ENCODE results near the gene ABAT. TPM values are rescaled to one million over a fixed set of nuclear protein-coding genes. Genes with fewer than 3 reads are reported as not detected.

ABAT gene
- total and polyA plus RNA-seq, 2 of the 8 experiments (the other 6 are each of a cell fraction or from before 2014, with no cell fraction given): 6.4 to 8.4 TPM

DNA sequence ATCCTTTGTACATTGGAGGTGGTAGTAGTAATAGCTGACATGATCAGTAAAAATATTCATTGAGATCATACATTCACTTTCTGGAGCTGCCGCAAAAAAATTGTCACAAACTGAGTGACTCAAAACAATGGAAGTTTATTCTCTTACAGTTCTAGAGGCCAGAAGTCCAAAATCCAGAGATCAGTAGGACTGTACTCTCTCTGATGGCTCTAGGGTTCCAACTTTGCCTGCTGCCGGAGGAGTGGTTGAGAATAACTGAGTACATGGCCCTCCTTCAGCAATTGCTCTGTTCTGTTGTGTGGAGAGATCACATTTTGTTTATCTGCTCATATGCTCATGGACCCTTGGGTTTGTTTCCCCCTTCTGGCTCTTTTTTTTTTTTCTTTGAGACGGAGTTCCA lies 23.5 kb downstream of the ABAT start:
- WGBS, 2 experiments (ENCODE audit: extremely low coverage in 1 of 2, insufficient coverage in 1 of 2, insufficient read length in 1 of 2, insufficient replicate concordance in 2 of 2, low coverage in 1 of 2, low lambda C conversion rate in 2 of 2, missing lambda C conversion rate in 1 of 2): 43% methylated on average over 2 of the region's 3 CpGs; no CpG with 5 or more reads in 1 of the 2 experiments
- Histone ChIP-seq H3K4me2 (ENCODE audit: insufficient read depth in 1 of 2, low read depth in 2 of 2, low read length in 2 of 2) (no peak overlapping the region), H4K5ac (ENCODE audit: insufficient read length, low read depth, low read length) (no peak overlapping the region), H3K56ac (replicated peaks; ENCODE audit: insufficient read length, low read depth, low read length) (no peak overlapping the region), H3K18ac (ENCODE audit: extremely low read depth, low read length) (no peak overlapping the region), H2AK5ac (ENCODE audit: low read depth, low read length) (no peak overlapping the region), H2BK15ac (ENCODE audit: low read length) (no peak overlapping the region), H3K4ac (replicated peaks; ENCODE audit: insufficient read length, low read depth, low read length) (no peak overlapping the region), H4K20me1 (replicated peaks in 1 of 2; ENCODE audit: control insufficient read depth in 1 of 2, insufficient read depth in 2 of 2, low read length in 2 of 2) (no peaks in the 10 kb centered on the region), H3K9me3 (ENCODE audit: insufficient read depth in 2 of 2, low read depth in 1 of 2, low read length in 1 of 2) (no peaks in the 10 kb centered on the region), H2AFZ (ENCODE audit: low read length) (no peak overlapping the region), H2BK12ac (ENCODE audit: low read depth, low read length) (no peak overlapping the region), H2BK120ac (replicated peaks; ENCODE audit: low read depth, low read length) (no peak overlapping the region), H3K14ac (ENCODE audit: insufficient read length) (no peak overlapping the region), H3K4me1 (replicated peaks in 1 of 4; ENCODE audit: control insufficient read depth in 3 of 4, insufficient read depth in 4 of 4, low read length in 3 of 4) (no peaks in the 10 kb centered on the region), H3K23me2 (ENCODE audit: low read depth, low read length) (no peaks in the 10 kb centered on the region), H3K79me2 (ENCODE audit: control insufficient read depth in 1 of 2, insufficient read depth in 2 of 2, low read length in 2 of 2) (no peaks in the 10 kb centered on the region), H3K4me3 (ENCODE audit: extremely low read depth in 1 of 4, insufficient read depth in 2 of 4, low read depth in 3 of 4, low read length in 4 of 4) (no peak overlapping the region), H2BK20ac (ENCODE audit: low read length) (no peak overlapping the region), H3K9ac (replicated peaks in 1 of 4; ENCODE audit: extremely low read depth in 1 of 4, low read depth in 3 of 4, low read length in 3 of 4) (no peak overlapping the region), H3K79me1 (ENCODE audit: low read depth, low read length) (no peaks in the 10 kb centered on the region), H3K27ac (ENCODE audit: low read depth, low read length) (no peak overlapping the region), H3K27me3 (replicated peaks in 1 of 4; ENCODE audit: control insufficient read depth in 3 of 4, extremely low read depth in 1 of 4, insufficient read depth in 3 of 4, low read length in 3 of 4) (no peaks in the 10 kb centered on the region), H3K36me3 (ENCODE audit: control insufficient read depth in 2 of 4, insufficient read depth in 4 of 4, low read length in 3 of 4) (no peaks in the 10 kb centered on the region), H3K23ac (ENCODE audit: insufficient read length) (no peak overlapping the region), H4K91ac (replicated peaks; ENCODE audit: insufficient read length, low read length) (no peak overlapping the region), H2BK5ac (ENCODE audit: low read depth, low read length) (no peak overlapping the region), H4K8ac (ENCODE audit: extremely low read depth, insufficient read depth, low read length) (no peak overlapping the region)
- no peak for TF ChIP-seq BACH1 (IDR thresholded peaks at IDR 0.05; ENCODE audit: low read length)
- no peak for TF ChIP-seq CEBPB (IDR thresholded peaks at IDR 0.05; ENCODE audit: low read depth, low read length)
- TF ChIP-seq, protein P1, sequence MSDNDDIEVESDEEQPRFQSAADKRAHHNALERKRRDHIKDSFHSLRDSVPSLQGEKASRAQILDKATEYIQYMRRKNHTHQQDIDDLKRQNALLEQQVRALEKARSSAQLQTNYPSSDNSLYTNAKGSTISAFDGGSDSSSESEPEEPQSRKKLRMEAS (IDR thresholded peaks at IDR 0.05): no peak
- TF ChIP-seq MAFK (IDR thresholded peaks at IDR 0.05; ENCODE audit: low read depth, low read length): no peak
- TF ChIP-seq GTF2F1 (IDR thresholded peaks at IDR 0.05; ENCODE audit: borderline replicate concordance, low read depth, low read length): no peak
- no peak for TF ChIP-seq CBX8 (IDR thresholded peaks at IDR 0.05; ENCODE audit: borderline replicate concordance, low read depth, low read length)
- no peak for TF ChIP-seq POLR2AphosphoS5 (IDR thresholded peaks at IDR 0.05; ENCODE audit: low read depth, low read length)
- no peak for TF ChIP-seq NANOG (IDR thresholded peaks at IDR 0.05; ENCODE audit: insufficient read depth, low read depth, low read length, poor library complexity, severe bottlenecking)
- TF ChIP-seq, protein P2, sequence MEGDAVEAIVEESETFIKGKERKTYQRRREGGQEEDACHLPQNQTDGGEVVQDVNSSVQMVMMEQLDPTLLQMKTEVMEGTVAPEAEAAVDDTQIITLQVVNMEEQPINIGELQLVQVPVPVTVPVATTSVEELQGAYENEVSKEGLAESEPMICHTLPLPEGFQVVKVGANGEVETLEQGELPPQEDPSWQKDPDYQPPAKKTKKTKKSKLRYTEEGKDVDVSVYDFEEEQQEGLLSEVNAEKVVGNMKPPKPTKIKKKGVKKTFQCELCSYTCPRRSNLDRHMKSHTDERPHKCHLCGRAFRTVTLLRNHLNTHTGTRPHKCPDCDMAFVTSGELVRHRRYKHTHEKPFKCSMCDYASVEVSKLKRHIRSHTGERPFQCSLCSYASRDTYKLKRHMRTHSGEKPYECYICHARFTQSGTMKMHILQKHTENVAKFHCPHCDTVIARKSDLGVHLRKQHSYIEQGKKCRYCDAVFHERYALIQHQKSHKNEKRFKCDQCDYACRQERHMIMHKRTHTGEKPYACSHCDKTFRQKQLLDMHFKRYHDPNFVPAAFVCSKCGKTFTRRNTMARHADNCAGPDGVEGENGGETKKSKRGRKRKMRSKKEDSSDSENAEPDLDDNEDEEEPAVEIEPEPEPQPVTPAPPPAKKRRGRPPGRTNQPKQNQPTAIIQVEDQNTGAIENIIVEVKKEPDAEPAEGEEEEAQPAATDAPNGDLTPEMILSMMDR (IDR thresholded peaks at IDR 0.05; ENCODE audit: control extremely low read depth in 1 of 3, insufficient read depth in 1 of 3, low read depth in 1 of 3, low read length in 3 of 3): no peak
- CTCF ChIA-PET (ENCODE audit: partially characterized antibody): interaction anchor here (0.7 to 1.0 kb wide), 2 partner anchors 56 to 131 kb away, joined by 3 read pairs; no protein-coding TSS in a partner anchor
- POLR2A ChIA-PET (ENCODE audit: partially characterized antibody): no interaction called here
- DNase-seq (ENCODE audit: low read depth in 1 of 2, low spot score in 2 of 2): no peak
- FAIRE-seq: no peak
